Measurements from ENCODE around the gene OSBPL9.

- TF ChIP-seq CTCF (IDR thresholded peaks at IDR 0.05; ENCODE audit: low read length), result no peak
- no peak for TF ChIP-seq EZH2phosphoT487 (IDR thresholded peaks at IDR 0.05; ENCODE audit: low read length)
- no peak for TF ChIP-seq EZH2 (optimal IDR thresholded peaks at IDR 0.05; ENCODE audit: low read depth, low read length)
These were observed 14.0 kb downstream of the OSBPL9 start for GRCh38 chr1:51630922-51631321.

All from MM.1S (cell line).